AG04450 (cell line): ENCODE measurements around the gene NIT2. TPM values are rescaled to one million over a fixed set of nuclear protein-coding genes. Genes with fewer than 3 reads are reported as not detected.
"Not testable (repeated sequence)": the region's sequence is repeated elsewhere in the genome, so short reads cannot be mapped to it uniquely, and the experiment has no call there.

ENCODE experiments used
- CTCF ChIA-PET: fragments of 300-600, 350-600 bp; formaldehyde crosslinking; extraction: SDS; loops from one replicate; lab custom pipeline; 2022; ENCODE audit warnings: antibody characterized with exemption, inconsistent platforms; lab: Charles Lee
- POLR2A ChIA-PET: fragments of 350-600 bp; formaldehyde crosslinking; extraction: SDS; loops from one replicate; lab custom pipeline; 2021; ENCODE audit warnings: antibody characterized with exemption, inconsistent platforms; lab: Yijun Ruan, JAX
- DNase-seq: peaks from one replicate; pipeline ENCODE4 v3.0.0-alpha.2; 2011; ENCODE audit warnings: low read depth, low spot score
- H3K27ac ChIP-seq: one replicate; pipeline ENCODE4 v1.5.1; 2012; ENCODE audit warnings: low read depth, low read length, control low read depth
- H3K27me3 ChIP-seq: one replicate; pipeline ENCODE4 v1.6.0; 2012; ENCODE audit warnings: low read length; ENCODE audit not compliant: control insufficient read depth, insufficient read depth
- H3K4me3 ChIP-seq: 2 replicates; pipeline ENCODE4 v1.5.1; 2011; ENCODE audit warnings: mild to moderate bottlenecking, low read depth, low read length, control low read depth
- H3K9me3 ChIP-seq: 2 replicates; pipeline ENCODE4 v1.5.1; 2012; ENCODE audit warnings: low read length; ENCODE audit not compliant: control insufficient read depth, insufficient read depth
- polyA plus RNA-seq: library from polyadenylated mRNA; depleted of rRNA; stranded (reverse); fragments of >200 nt; gene quantifications from 2 replicates; pipeline ENCODE4 v1.2.3, GENCODE V29; 2011
- TF ChIP-seq, protein P1 (sequence below): IDR thresholded peaks from 2 replicates; pipeline ENCODE4 v1.5.1; 2011; ENCODE audit warnings: low read depth, low read length, control low read depth, inconsistent platforms

Gene NIT2
- polyA plus RNA-seq, 1 experiment: 60.9 TPM

- POLR2A ChIA-PET: interaction anchor here (0.5 to 0.6 kb wide), 2 partner anchors 143 to 146 kb away, joined by 3 read pairs; partner anchors contain the start of gene TMEM45A
- CTCF ChIA-PET: no interaction called here
- no peaks in the 10 kb centered on the region for H3K27me3 ChIP-seq
- H3K4me3 ChIP-seq: no peak overlapping the region
- no peak for DNase-seq
- TF ChIP-seq, protein P1, sequence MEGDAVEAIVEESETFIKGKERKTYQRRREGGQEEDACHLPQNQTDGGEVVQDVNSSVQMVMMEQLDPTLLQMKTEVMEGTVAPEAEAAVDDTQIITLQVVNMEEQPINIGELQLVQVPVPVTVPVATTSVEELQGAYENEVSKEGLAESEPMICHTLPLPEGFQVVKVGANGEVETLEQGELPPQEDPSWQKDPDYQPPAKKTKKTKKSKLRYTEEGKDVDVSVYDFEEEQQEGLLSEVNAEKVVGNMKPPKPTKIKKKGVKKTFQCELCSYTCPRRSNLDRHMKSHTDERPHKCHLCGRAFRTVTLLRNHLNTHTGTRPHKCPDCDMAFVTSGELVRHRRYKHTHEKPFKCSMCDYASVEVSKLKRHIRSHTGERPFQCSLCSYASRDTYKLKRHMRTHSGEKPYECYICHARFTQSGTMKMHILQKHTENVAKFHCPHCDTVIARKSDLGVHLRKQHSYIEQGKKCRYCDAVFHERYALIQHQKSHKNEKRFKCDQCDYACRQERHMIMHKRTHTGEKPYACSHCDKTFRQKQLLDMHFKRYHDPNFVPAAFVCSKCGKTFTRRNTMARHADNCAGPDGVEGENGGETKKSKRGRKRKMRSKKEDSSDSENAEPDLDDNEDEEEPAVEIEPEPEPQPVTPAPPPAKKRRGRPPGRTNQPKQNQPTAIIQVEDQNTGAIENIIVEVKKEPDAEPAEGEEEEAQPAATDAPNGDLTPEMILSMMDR: no peak
- H3K27ac ChIP-seq: no peak overlapping the region
- no peaks in the 10 kb centered on the region for H3K9me3 ChIP-seq
These were observed 14.2 kb downstream of the NIT2 start for GRCh38 chr3:100348727-100349126.

DNA sequence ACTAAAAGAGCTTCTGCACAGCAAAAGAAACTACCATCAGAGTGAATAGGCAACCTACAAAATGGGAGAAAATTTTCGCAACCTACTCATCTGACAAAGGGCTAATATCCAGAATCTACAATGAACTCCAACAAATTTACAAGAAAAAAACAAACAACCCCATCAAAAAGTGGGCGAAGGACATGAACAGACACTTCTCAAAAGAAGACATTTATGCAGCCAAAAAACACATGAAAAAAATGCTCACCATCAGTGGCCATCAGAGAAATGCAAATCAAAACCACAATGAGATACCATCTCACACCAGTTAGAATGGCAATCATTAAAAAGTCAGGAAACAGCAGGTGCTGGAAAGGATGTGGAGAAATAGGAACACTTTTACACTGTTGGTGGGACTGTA, 17.2 kb downstream of the NIT2 start:
- H3K9me3 ChIP-seq, CTCF ChIA-PET, DNase-seq, POLR2A ChIA-PET, H3K27me3 ChIP-seq, H3K4me3 ChIP-seq, H3K27ac ChIP-seq: not testable (repeated sequence)

DNA sequence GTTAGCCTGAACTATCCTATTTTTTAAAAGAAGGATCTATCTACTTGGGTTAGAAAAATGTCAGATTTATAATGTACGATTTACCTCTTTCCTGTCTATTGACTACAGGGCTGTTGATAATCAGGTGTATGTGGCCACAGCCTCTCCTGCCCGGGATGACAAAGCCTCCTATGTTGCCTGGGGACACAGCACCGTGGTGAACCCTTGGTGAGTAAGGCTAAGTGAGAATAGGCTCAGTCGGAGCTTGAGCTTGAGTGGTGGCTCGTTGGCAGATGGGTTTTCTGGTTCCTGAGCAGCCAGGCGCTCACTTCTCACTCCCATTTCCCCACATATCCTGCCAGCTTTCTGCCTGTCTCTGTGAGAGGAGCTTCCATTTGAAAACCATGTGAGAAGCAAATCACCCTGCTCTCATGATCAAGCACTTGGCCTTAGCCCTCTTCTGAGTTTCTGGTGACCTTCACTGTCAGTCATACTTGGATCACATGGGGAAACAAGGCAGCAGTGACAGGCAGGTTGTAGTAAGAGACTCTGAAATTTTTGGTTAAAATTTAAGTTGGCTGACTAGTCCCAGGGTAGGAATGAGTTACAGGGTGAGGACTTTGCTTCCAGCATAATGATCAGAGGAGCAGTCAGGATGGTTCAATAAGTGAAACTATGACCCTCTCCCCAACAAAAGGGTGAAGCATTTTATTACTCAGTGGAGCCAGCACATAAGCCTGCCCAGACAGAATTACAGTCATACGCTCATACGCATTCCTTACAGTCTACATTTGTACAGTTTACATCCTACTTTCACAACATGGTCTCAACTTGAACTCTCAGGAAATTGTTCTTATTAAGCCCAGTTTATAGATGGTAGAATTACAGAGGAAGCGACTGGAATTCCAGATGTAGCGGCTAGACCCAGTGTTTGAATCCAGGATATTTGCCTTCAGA, 18.0 kb downstream of the NIT2 start:
- peak; percentile 6 for DNase-seq
- H3K4me3 ChIP-seq: no peak overlapping the region
- no peak overlapping the region for H3K27ac ChIP-seq
- CTCF ChIA-PET: no interaction called here
- POLR2A ChIA-PET: no interaction called here
- TF ChIP-seq, protein P1: no peak
- H3K27me3 ChIP-seq: no peaks in the 10 kb centered on the region
- H3K9me3 ChIP-seq: no peaks in the 10 kb centered on the region

- H3K27me3 ChIP-seq: no peaks in the 10 kb centered on the region
- ChIA-PET POLR2A (no interaction called here), CTCF (no interaction called here)
- H3K4me3 ChIP-seq: no peak overlapping the region
- TF ChIP-seq, protein P1: no peak
- H3K27ac ChIP-seq: no peak overlapping the region
- no peaks in the 10 kb centered on the region for H3K9me3 ChIP-seq
- DNase-seq: no peak
These were observed 20.3 kb downstream of the NIT2 start for GRCh38 chr3:100354850-100355249.

DNA sequence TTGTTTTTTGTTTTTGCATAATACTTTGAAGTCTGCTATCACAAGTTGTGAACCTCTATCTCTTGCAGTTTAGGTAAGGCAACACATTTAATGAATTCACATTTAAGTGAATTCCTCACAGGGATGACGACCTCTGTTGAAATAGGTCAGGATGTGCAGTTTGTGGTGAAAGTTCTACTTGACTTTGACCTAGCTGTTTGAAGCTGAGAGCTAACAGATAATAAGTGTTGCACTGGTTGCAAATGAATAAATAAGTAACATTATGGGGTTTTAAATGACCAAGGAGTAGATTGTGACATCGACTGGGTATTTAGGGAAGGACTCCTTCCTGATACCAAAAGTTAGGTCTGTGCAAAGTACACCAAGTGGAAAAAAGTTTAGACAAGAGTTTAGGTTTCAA, 23.9 kb downstream of the NIT2 start:
- Histone ChIP-seq H3K4me3 (no peak overlapping the region), H3K9me3 (no peaks in the 10 kb centered on the region), H3K27ac (no peak overlapping the region), H3K27me3 (no peaks in the 10 kb centered on the region)
- no peak for DNase-seq
- CTCF ChIA-PET: no interaction called here
- TF ChIP-seq, protein P1: no peak
- POLR2A ChIA-PET: no interaction called here
